HepG2 (cell line): ENCODE data around the gene DSCAML1. TPM values are rescaled to one million over a fixed set of nuclear protein-coding genes. Genes with fewer than 3 reads are reported as not detected.

Experiments
- HOXA3 ChIP-seq: sonication (generic); formaldehyde crosslinking; IDR thresholded peaks from 2 replicates; pipeline ENCODE4 v1.5.0; 2020; ENCODE audit warnings: missing genetic modification reagents
- JUN ChIP-seq: sonication (generic); formaldehyde crosslinking; IDR thresholded peaks from 2 replicates; pipeline ENCODE4 v1.4.0; 2020; ENCODE audit warnings: mild to moderate bottlenecking, missing genetic modification reagents
- RORA ChIP-seq: sonication (generic); formaldehyde crosslinking; IDR thresholded peaks from 2 replicates; pipeline ENCODE4 v1.5.0; 2020; ENCODE audit warnings: mild to moderate bottlenecking, missing genetic modification reagents, moderate library complexity
- SIX1 ChIP-seq: sonication (generic); formaldehyde crosslinking; IDR thresholded peaks from 2 replicates; pipeline ENCODE4 v1.4.0; 2020; ENCODE audit warnings: missing genetic modification reagents, borderline replicate concordance
- SYNCRIP ChIP-seq: fragments of 200-400 bp; formaldehyde crosslinking; IDR thresholded peaks from 2 replicates; pipeline ENCODE4 v1.6.1; 2018; ENCODE audit warnings: mild to moderate bottlenecking, low read depth, low read length; ENCODE audit not compliant: insufficient read depth
- ZNF225 ChIP-seq: sonication (generic); formaldehyde crosslinking; IDR thresholded peaks from 2 replicates; pipeline ENCODE4 v1.4.0; 2020; ENCODE audit warnings: mild to moderate bottlenecking, missing genetic modification reagents
- ZNF256 ChIP-seq: sonication (generic); formaldehyde crosslinking; conservative IDR thresholded peaks from 2 replicates; pipeline ENCODE4 v1.4.0; 2020; ENCODE audit warnings: missing genetic modification reagents
- ZNF275 ChIP-seq: sonication (generic); formaldehyde crosslinking; IDR thresholded peaks from 2 replicates; pipeline ENCODE4 v1.8.0; 2022; ENCODE audit warnings: missing genetic modification reagents, mild to moderate bottlenecking, inconsistent platforms, borderline replicate concordance
- ZNF574 ChIP-seq: sonication (generic); formaldehyde crosslinking; IDR thresholded peaks from 2 replicates; pipeline ENCODE4 v1.4.0; 2020; ENCODE audit warnings: missing genetic modification reagents
- polyA plus RNA-seq, 8 experiments: library from polyadenylated mRNA; depleted of rRNA in 3 of 8; stranded (reverse) in 7 of 8; unstranded in 1 of 8; fragments of >200 nt; fragmentation: Illumina TruSeq in 4 of 8; extraction: Trizol in 4 of 8; gene quantifications; 2 replicates each; pipeline versions ENCODE4 v1.2.1 to v1.2.3, GENCODE V29; 2011 to 2016; ENCODE audit warnings: low read depth in 4 of 8, missing spikeins in 1 of 8, mixed read lengths in 1 of 8; ENCODE audit not compliant: insufficient read depth in 1 of 8
- total RNA-seq, 5 experiments: library from RNA; depleted of rRNA; stranded (reverse); fragments of >200 nt; fragmentation: Illumina TruSeq; extraction: Trizol; gene quantifications; 2 replicates each; pipeline ENCODE4 v1.2.3, GENCODE V29; 2016; ENCODE audit warnings: low read depth in 1 of 5
- TF ChIP-seq, protein P1 (sequence below): sonication (generic); formaldehyde crosslinking; IDR thresholded peaks from 2 replicates; pipeline ENCODE4 v1.8.0; 2023; ENCODE audit warnings: mild to moderate bottlenecking, missing genetic modification reagents
- TF ChIP-seq, protein P2 (sequence below): sonication (generic); formaldehyde crosslinking; IDR thresholded peaks from 2 replicates; pipeline ENCODE4 v1.4.0; 2020; ENCODE audit warnings: missing genetic modification reagents
- TF ChIP-seq, protein P3 (sequence below): sonication (generic); formaldehyde crosslinking; IDR thresholded peaks from 2 replicates; pipeline ENCODE4 v1.5.1; 2020; ENCODE audit warnings: mild to moderate bottlenecking, missing genetic modification reagents, moderate library complexity
- TF ChIP-seq, protein P4 (sequence below): sonication (generic); formaldehyde crosslinking; IDR thresholded peaks from 2 replicates; pipeline ENCODE4 v1.5.0; 2020; ENCODE audit warnings: mild to moderate bottlenecking, missing genetic modification reagents, borderline replicate concordance
- TF ChIP-seq, protein P5 (sequence below): sonication (generic); formaldehyde crosslinking; IDR thresholded peaks from 2 replicates; pipeline ENCODE4 v1.4.0; 2020; ENCODE audit warnings: missing genetic modification reagents, borderline replicate concordance

Gene DSCAML1
- total and polyA plus RNA-seq, 2 of the 13 experiments (the other 11 are each of a cell fraction or from before 2014, with no cell fraction given) = 0.29 to 0.40 TPM

DNA sequence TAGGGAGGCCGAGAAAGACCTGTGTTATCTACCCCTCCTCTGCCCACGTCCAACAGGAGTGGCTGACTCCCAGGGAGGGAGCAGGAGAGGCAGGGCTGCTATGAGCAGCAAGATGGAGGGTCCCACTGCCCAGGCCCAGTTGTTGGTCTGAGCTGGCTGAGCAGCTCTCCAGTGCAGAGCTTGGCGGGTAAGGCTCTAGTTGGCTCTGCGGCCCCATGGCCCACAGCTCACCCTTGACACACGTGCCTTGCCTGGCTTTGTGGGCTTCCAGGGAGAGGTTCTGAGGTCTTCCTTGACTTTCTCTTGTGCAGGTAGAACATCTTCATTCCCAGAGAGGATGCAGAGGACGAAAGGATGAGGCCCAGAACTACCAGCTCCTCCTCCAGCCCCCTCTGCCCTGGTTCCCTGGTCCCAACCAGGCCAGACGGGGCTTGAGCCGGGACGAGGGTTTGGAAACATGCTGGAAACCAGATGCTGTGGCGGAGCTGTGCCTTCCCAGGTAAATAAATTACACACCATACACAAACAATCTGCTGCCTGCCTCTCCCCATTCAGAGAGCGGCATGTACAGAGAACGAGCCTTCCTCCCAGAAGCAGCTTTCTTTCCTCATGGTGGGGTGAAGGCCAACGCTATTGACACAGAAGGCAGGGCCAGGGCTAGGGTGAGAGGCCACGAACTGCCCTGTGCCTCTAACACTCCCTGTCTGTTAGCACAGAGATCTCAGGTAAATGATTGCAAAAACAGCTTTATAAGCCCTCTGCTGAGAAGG, 48.1 kb downstream of the DSCAML1 start (continued):
- TF ChIP-seq, protein P1, sequence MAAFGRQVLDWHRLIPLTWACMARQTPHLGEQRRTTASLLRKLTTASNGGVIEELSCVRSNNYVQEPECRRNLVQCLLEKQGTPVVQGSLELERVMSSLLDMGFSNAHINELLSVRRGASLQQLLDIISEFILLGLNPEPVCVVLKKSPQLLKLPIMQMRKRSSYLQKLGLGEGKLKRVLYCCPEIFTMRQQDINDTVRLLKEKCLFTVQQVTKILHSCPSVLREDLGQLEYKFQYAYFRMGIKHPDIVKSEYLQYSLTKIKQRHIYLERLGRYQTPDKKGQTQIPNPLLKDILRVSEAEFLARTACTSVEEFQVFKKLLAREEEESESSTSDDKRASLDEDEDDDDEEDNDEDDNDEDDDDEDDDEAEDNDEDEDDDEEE (CRISPR knock-in tag) = no peak
- TF ChIP-seq, protein P2, sequence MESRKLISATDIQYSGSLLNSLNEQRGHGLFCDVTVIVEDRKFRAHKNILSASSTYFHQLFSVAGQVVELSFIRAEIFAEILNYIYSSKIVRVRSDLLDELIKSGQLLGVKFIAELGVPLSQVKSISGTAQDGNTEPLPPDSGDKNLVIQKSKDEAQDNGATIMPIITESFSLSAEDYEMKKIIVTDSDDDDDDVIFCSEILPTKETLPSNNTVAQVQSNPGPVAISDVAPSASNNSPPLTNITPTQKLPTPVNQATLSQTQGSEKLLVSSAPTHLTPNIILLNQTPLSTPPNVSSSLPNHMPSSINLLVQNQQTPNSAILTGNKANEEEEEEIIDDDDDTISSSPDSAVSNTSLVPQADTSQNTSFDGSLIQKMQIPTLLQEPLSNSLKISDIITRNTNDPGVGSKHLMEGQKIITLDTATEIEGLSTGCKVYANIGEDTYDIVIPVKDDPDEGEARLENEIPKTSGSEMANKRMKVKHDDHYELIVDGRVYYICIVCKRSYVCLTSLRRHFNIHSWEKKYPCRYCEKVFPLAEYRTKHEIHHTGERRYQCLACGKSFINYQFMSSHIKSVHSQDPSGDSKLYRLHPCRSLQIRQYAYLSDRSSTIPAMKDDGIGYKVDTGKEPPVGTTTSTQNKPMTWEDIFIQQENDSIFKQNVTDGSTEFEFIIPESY (CRISPR knock-in tag) = no peak
- TF ChIP-seq, protein P3, sequence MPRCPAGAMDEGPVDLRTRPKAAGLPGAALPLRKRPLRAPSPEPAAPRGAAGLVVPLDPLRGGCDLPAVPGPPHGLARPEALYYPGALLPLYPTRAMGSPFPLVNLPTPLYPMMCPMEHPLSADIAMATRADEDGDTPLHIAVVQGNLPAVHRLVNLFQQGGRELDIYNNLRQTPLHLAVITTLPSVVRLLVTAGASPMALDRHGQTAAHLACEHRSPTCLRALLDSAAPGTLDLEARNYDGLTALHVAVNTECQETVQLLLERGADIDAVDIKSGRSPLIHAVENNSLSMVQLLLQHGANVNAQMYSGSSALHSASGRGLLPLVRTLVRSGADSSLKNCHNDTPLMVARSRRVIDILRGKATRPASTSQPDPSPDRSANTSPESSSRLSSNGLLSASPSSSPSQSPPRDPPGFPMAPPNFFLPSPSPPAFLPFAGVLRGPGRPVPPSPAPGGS (CRISPR knock-in tag) = no peak
- TF ChIP-seq ZNF574 (CRISPR knock-in tag) (peak; percentile 60), ZNF225 (CRISPR knock-in tag) (no peak), JUN (CRISPR knock-in tag) (peak; percentile 39; the same call in 1 of the 2 replicates), ZNF256 (CRISPR knock-in tag) (no peak), RORA (CRISPR knock-in tag) (no peak), SYNCRIP (no peak), HOXA3 (CRISPR knock-in tag) (peak; percentile 65; the same call in 1 of the 2 replicates), SIX1 (CRISPR knock-in tag) (no peak), ZNF275 (no peak)
- TF ChIP-seq, protein P4, sequence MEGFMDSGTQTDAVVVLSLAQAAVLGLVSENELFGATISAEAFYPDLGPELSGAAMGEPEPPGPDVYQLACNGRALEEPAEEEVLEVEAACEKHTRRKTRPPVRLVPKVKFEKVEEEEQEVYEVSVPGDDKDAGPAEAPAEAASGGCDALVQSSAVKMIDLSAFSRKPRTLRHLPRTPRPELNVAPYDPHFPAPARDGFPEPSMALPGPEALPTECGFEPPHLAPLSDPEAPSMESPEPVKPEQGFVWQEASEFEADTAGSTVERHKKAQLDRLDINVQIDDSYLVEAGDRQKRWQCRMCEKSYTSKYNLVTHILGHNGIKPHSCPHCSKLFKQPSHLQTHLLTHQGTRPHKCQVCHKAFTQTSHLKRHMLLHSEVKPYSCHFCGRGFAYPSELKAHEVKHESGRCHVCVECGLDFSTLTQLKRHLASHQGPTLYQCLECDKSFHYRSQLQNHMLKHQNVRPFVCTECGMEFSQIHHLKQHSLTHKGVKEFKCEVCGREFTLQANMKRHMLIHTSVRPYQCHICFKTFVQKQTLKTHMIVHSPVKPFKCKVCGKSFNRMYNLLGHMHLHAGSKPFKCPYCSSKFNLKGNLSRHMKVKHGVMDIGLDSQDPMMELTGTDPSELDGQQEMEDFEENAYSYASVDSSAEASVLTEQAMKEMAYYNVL (CRISPR knock-in tag) = peak; percentile 91; the same call in 1 of the 2 replicates
- TF ChIP-seq, protein P5, sequence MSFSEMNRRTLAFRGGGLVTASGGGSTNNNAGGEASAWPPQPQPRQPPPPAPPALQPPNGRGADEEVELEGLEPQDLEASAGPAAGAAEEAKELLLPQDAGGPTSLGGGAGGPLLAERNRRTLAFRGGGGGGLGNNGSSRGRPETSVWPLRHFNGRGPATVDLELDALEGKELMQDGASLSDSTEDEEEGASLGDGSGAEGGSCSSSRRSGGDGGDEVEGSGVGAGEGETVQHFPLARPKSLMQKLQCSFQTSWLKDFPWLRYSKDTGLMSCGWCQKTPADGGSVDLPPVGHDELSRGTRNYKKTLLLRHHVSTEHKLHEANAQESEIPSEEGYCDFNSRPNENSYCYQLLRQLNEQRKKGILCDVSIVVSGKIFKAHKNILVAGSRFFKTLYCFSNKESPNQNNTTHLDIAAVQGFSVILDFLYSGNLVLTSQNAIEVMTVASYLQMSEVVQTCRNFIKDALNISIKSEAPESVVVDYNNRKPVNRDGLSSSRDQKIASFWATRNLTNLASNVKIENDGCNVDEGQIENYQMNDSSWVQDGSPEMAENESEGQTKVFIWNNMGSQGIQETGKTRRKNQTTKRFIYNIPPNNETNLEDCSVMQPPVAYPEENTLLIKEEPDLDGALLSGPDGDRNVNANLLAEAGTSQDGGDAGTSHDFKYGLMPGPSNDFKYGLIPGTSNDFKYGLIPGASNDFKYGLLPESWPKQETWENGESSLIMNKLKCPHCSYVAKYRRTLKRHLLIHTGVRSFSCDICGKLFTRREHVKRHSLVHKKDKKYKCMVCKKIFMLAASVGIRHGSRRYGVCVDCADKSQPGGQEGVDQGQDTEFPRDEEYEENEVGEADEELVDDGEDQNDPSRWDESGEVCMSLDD (CRISPR knock-in tag) = no peak
